IPS-20b (cell line): ENCODE measurements around the gene TMEM151A.

Experiments
- H3K27ac ChIP-seq: one replicate; pipeline ENCODE4 v1.5.1; 2013; ENCODE audit warnings: low read length
- H3K27me3 ChIP-seq: 2 replicates; pipeline ENCODE4 v1.6.1; 2013; ENCODE audit warnings: mild to moderate bottlenecking, low read length, inconsistent platforms; ENCODE audit not compliant: insufficient read depth
- H3K36me3 ChIP-seq: 2 replicates; pipeline ENCODE4 v1.6.1; 2013; ENCODE audit warnings: low read depth, mild to moderate bottlenecking, inconsistent platforms, low read length, moderate library complexity; ENCODE audit not compliant: insufficient read depth
- H3K4me1 ChIP-seq: 2 replicates; pipeline ENCODE4 v1.6.1; 2013; ENCODE audit warnings: mild to moderate bottlenecking, control low read depth, inconsistent platforms, low read length, moderate library complexity; ENCODE audit not compliant: insufficient read depth
- H3K4me3 ChIP-seq: 2 replicates; pipeline ENCODE4 v1.5.1; 2013; ENCODE audit warnings: mild to moderate bottlenecking, low read length, inconsistent platforms
- H3K9ac ChIP-seq: 2 replicates; pipeline ENCODE4 v1.6.1; 2013; ENCODE audit warnings: low read depth, mild to moderate bottlenecking, inconsistent platforms, low read length, moderate library complexity
- H3K9me3 ChIP-seq: 2 replicates; pipeline ENCODE4 v1.6.1; 2013; ENCODE audit warnings: mild to moderate bottlenecking, low read depth, low read length, inconsistent platforms; ENCODE audit not compliant: insufficient read depth

TMEM151A gene

GRCh38 chr11:66261578-66261977, 30.1 kb upstream of the TMEM151A start:
- Histone ChIP-seq H3K9me3 (no peaks in the 10 kb centered on the region), H3K4me3 (no peak overlapping the region), H3K27me3 (no peaks in the 10 kb centered on the region; the same call in 1 of the 2 replicates), H3K36me3 (peaks cover 60% of the 10 kb centered on the region), H3K9ac (no peak overlapping the region), H3K4me1 (no peaks in the 10 kb centered on the region; the same call in 1 of the 2 replicates), H3K27ac (no peak overlapping the region)

GRCh38 chr11:66262191-66262590, 29.5 kb upstream of the TMEM151A start:
- no peak overlapping the region for H3K27ac ChIP-seq
- H3K9ac ChIP-seq = no peak overlapping the region
- no peaks in the 10 kb centered on the region for H3K27me3 ChIP-seq
- H3K4me1 ChIP-seq = no peaks in the 10 kb centered on the region
- no peak overlapping the region for H3K4me3 ChIP-seq
- peaks cover 60% of the 10 kb centered on the region for H3K36me3 ChIP-seq
- H3K9me3 ChIP-seq = no peaks in the 10 kb centered on the region

DNA sequence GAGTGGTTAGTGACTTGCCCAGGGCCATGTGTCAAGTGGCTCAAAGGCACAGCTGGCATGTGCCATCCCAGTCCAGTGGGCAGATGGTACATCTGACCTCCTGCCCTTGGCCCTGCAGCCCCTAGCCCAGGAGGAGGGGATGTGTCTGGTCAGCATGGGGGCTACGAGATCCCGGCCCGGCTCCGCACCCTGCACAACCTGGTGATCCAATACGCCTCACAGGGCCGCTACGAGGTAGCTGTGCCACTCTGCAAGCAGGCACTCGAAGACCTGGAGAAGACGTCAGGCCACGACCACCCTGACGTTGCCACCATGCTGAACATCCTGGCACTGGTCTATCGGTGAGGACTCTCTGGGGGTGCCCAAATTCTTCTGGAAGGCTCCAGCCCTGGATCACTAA, 29.0 kb upstream of the TMEM151A start:
- H3K36me3 ChIP-seq = peaks cover 60% of the 10 kb centered on the region
- H3K9me3 ChIP-seq = no peaks in the 10 kb centered on the region
- H3K27me3 ChIP-seq = no peaks in the 10 kb centered on the region
- H3K4me1 ChIP-seq = no peaks in the 10 kb centered on the region
- H3K9ac ChIP-seq = no peak overlapping the region
- no peak overlapping the region for H3K4me3 ChIP-seq
- H3K27ac ChIP-seq = no peak overlapping the region

DNA sequence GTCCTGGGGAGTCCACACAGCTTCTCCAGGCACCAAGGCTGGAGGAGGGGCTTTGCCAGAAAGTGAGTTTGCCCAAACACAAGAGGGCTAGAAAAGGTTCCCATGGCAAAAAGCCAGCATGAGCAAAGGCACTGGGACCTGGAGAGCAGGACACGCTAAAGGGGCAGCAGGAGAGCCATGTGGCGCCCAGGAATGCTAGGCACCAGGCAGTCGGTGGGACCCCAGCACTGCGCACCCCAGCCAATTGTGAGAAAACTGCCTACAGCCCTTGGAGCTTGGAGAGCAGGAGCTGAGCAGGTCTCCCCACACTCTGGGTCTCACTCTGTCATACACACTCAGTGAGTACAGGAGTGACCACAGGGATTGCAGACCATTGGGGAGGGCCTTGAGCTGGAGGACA, 28.5 kb upstream of the TMEM151A start:
- no peak overlapping the region for H3K9ac ChIP-seq
- peaks cover 60% of the 10 kb centered on the region for H3K36me3 ChIP-seq
- H3K27me3 ChIP-seq = no peaks in the 10 kb centered on the region
- no peaks in the 10 kb centered on the region for H3K4me1 ChIP-seq
- H3K9me3 ChIP-seq = no peaks in the 10 kb centered on the region
- H3K4me3 ChIP-seq = no peak overlapping the region
- H3K27ac ChIP-seq = no peak overlapping the region

- Histone ChIP-seq H3K4me1 (no peaks in the 10 kb centered on the region), H3K27ac (no peak overlapping the region), H3K27me3 (no peaks in the 10 kb centered on the region), H3K9ac (no peak overlapping the region), H3K9me3 (no peaks in the 10 kb centered on the region), H3K36me3 (peaks cover 60% of the 10 kb centered on the region), H3K4me3 (no peak overlapping the region)
Observed at GRCh38 chr11:66263785-66264184, 27.9 kb upstream of the TMEM151A start.

DNA sequence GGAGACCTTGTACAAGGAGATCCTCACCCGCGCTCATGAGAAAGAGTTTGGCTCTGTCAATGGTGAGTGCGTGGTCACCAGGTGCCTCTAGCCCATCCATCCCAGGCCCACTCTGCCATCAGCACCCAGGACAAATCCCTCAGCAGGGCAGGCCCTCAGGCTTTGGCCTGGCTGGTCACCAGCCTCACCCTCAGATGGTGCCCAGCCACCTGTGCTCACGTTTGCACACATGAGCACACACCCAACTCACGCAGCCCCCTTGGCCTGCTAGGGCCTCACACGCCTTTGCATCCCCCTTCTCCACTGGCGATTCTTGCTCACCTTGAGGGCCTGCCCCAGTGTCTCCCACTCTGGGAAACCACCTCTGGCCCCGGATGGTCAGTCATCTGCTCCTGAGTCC, 27.3 kb upstream of the TMEM151A start:
- peaks cover 2% of the 10 kb centered on the region; the same call in 1 of the 2 replicates for H3K4me1 ChIP-seq
- H3K27ac ChIP-seq = no peak overlapping the region
- H3K27me3 ChIP-seq = no peaks in the 10 kb centered on the region
- H3K9ac ChIP-seq = no peak overlapping the region
- no peak overlapping the region for H3K4me3 ChIP-seq
- H3K9me3 ChIP-seq = no peaks in the 10 kb centered on the region
- H3K36me3 ChIP-seq = peaks cover 56% of the 10 kb centered on the region

DNA sequence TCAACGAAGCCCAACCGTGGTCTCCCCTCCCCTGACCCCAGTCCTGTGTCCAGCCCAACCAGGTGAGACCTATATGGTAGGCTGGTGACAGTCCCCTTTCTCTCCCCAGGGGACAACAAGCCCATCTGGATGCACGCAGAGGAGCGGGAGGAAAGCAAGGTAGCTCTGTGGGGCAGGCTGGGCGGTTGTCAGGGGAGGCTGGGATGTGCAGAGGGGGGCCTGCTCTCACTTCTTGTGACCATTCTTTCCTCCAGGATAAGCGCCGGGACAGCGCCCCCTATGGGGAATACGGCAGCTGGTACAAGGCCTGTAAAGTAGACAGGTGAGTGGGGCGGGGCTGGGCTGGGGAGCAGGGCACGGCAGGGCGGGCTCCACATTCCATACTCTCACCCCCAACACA, 26.8 kb upstream of the TMEM151A start:
- Histone ChIP-seq H3K4me1 (peaks cover 7% of the 10 kb centered on the region; the same call in 1 of the 2 replicates), H3K4me3 (no peak overlapping the region), H3K36me3 (peaks cover 51% of the 10 kb centered on the region), H3K27ac (no peak overlapping the region), H3K27me3 (no peaks in the 10 kb centered on the region), H3K9me3 (no peaks in the 10 kb centered on the region), H3K9ac (no peak overlapping the region)

DNA sequence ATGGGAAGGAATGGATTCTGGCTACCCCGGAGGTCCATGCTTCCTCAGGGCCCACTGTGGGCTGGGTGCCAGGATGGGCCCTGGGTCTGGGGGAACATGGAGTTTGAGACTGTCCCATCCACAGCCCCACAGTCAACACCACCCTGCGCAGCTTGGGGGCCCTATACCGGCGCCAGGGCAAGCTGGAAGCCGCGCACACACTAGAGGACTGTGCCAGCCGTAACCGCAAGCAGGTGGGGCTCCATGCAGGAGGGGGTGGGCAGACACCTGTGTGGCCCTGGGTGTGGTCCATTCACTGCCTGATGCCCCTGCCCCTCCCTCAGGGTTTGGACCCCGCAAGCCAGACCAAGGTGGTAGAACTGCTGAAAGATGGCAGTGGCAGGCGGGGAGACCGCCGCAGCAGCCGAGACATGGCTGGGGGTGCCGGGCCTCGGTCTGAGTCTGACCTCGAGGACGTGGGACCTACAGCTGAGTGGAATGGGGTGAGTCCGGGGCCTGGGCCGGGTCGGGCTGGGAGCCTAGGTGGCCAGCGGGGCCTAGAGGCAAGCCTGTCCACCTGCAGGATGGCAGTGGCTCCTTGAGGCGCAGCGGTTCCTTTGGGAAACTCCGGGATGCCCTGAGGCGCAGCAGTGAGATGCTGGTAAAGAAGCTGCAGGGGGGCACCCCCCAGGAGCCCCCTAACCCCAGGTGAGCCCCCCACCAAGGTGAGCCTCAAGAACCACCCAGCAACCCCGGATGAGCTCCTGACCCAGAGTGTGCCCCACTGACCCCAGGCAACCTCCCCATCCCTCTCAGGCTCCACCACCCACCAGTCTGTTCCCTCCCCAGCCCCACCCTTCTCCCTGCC, 25.9 kb upstream of the TMEM151A start:
- Histone ChIP-seq H3K36me3 (peaks cover 46% of the 10 kb centered on the region), H3K27ac (no peak overlapping the region), H3K9me3 (no peaks in the 10 kb centered on the region), H3K27me3 (no peaks in the 10 kb centered on the region), H3K4me1 (peaks cover 7% of the 10 kb centered on the region; the same call in 1 of the 2 replicates), H3K4me3 (no peak overlapping the region), H3K9ac (no peak overlapping the region)

- peak overlapping the region; percentile 96; the same call in 1 of the 2 replicates for H3K4me3 ChIP-seq
- no peak overlapping the region for H3K27ac ChIP-seq
- peaks cover 7% of the 10 kb centered on the region; the same call in 1 of the 2 replicates for H3K4me1 ChIP-seq
- peaks cover 40% of the 10 kb centered on the region for H3K36me3 ChIP-seq
- peak overlapping the region; percentile 61; the same call in 1 of the 2 replicates for H3K9ac ChIP-seq
- H3K27me3 ChIP-seq = no peaks in the 10 kb centered on the region
- H3K9me3 ChIP-seq = no peaks in the 10 kb centered on the region
Observed at GRCh38 chr11:66266378-66267038, 25.2 kb upstream of the TMEM151A start.

GRCh38 chr11:66267039-66267378, 24.7 kb upstream of the TMEM151A start:
- H3K4me1 ChIP-seq = peaks cover 7% of the 10 kb centered on the region; the same call in 1 of the 2 replicates
- H3K36me3 ChIP-seq = peaks cover 40% of the 10 kb centered on the region
- peak overlapping the region; percentile 61; the same call in 1 of the 2 replicates for H3K9ac ChIP-seq
- no peak overlapping the region for H3K27ac ChIP-seq
- no peaks in the 10 kb centered on the region for H3K27me3 ChIP-seq
- H3K4me3 ChIP-seq = peak overlapping the region; percentile 96
- no peaks in the 10 kb centered on the region for H3K9me3 ChIP-seq

DNA sequence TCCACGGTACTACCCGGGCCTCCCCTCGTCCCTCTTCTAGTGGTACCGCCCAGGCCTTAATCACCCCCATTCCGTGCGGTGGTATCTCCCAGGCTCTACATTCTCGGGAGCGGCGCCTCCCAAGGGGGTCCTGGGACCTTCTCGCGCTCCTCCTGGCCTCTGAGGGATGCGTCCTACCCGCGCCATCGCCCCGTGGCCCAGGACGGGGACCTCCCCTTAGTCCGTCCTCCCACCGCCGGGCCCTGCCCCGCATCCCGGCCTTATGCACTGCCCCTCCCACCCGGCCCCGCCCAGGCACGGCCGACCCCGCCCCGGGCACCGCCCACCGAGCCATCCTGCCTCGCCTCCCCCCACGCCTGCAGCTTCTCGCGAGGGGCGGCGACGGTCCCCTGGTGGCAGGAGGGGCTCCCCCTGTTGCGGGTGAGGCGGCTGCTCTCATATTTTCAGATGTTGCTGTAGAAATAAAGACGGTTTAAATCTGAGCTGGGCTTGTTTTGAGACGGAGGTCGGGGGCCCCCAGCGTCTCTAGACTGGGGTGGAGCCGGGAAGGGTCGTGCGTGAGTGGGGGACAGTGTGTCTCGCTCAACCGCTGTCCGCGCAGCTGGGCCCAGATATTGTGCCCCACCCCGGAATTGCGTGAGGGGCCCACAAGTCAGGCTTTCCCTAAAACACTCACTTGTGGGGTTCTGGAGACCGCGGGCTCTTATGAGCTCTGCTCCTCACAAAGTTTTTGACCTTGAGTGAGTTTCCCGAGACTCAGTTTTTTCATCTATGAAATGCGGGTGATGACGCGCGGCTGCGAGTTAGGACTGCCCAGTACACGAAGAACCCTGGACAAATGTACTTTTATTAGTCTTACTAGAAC, 24.1 kb upstream of the TMEM151A start:
- H3K36me3 ChIP-seq = peaks cover 40% of the 10 kb centered on the region

More for the DNA sequence above, 24.1 kb upstream of the TMEM151A start:
- H3K27me3 ChIP-seq = no peaks in the 10 kb centered on the region
- H3K27ac ChIP-seq = peak overlapping the region; percentile 42
- H3K4me3 ChIP-seq = peak overlapping the region; percentile 96
- H3K9me3 ChIP-seq = no peaks in the 10 kb centered on the region
- H3K4me1 ChIP-seq = peaks cover 7% of the 10 kb centered on the region; the same call in 1 of the 2 replicates
- peak overlapping the region; percentile 64; the same call in 1 of the 2 replicates for H3K9ac ChIP-seq
